Left colon (tissue), 2 donors: Measurements from ENCODE around the gene SEC11A. TPM values are rescaled to one million over a fixed set of nuclear protein-coding genes. Genes with fewer than 3 reads are reported as not detected.
"Not testable (repeated sequence)": the region's sequence is repeated elsewhere in the genome, so short reads cannot be mapped to it uniquely, and the experiment has no call there.

ENCODE experiments used
- ATAC-seq: fragments of 200-7000 bp; cut with Tn5 transposase; one replicate; pipeline ENCODE4 v1.9.1; 2020; ENCODE audit warnings: mild to moderate bottlenecking, moderate library complexity
- DNase-seq, 2 donors: peaks; one replicate each; pipeline ENCODE4 v3.0.0-alpha.2; 2020
- intact Hi-C, 2 donors: fragments of 100-400 bp; cut with DNase I in 1 of 2; cut with micrococcal nuclease in 1 of 2; formaldehyde crosslinking; loops; one replicate each; pipeline versions ENCODE4 v1.11.2 to v1.14.0; 2022; cut with DNase I, micrococcal nuclease
- long read RNA-seq: library from polyadenylated mRNA; unstranded; transcript quantifications from one replicate; pipeline ENCODE4 v2.0.0, GENCODE V29; 2021
- total RNA-seq, 2 donors: library from RNA; stranded (reverse); fragmentation: NEBNext Ultra II Directional; extraction: Animal tissue kit (Norgen Biotek cat#: 25700); gene quantifications; one replicate each; pipeline ENCODE4 v1.2.1, GENCODE V29; 2021
- donor health status: DM: no; HTN: no; CAD: no.
- donor health status: DM: yes; HTN: yes; CAD: no.

Gene SEC11A
- total RNA-seq, result 100 to 1,000 TPM; 128 to 130 TPM
- long read RNA-seq, transcript SEC11A-201 (6 exons, 1,656 nt), result major isoform, 73 of 86 reads
- long read RNA-seq, partial matches to known transcripts, result 0 of 86 reads
- long read RNA-seq, other reads (novel, unspliced or antisense), result 6 of 86 reads

- DNase-seq, result peak; percentile 95 to 96
- intact Hi-C loops, result no loop called here
- peak; percentile 96 for ATAC-seq
These were observed at the start of gene SEC11A for GRCh38 chr15:84716036-84716732. Gene SEC11A (minus strand): TSS chr15:84716139. CDS start chr15:84716075, 64 bp downstream.

GRCh38 chr15:84765675-84766074 is 49.7 kb upstream of the SEC11A start:
- intact Hi-C loops, result no loop called here
- ATAC-seq (peak; percentile 76), DNase-seq (no peak)

GRCh38 chr15:84764989-84765388 is 49.0 kb upstream of the SEC11A start:
- intact Hi-C loops, result no loop called here
- ATAC-seq (no peak), DNase-seq (no peak)

GRCh38 chr15:84764585-84764984 is 48.6 kb upstream of the SEC11A start:
- intact Hi-C loops, result no loop called here
- ATAC-seq (peak; percentile 67), DNase-seq (no peak)

GRCh38 chr15:84762840-84763572 is 47.1 kb upstream of the SEC11A start:
- DNase-seq, result no peak
- intact Hi-C loops, result no loop called here
- peak; percentile 40 for ATAC-seq

GRCh38 chr15:84761607-84762131 is 45.7 kb upstream of the SEC11A start:
- DNase-seq (no peak), ATAC-seq (no peak)
- intact Hi-C loops, result no loop called here

- no peak for ATAC-seq
- intact Hi-C loops, result no loop called here
These were observed 44.3 kb upstream of the SEC11A start for GRCh38 chr15:84760219-84760618.

GRCh38 chr15:84759018-84759417 is 43.1 kb upstream of the SEC11A start:
- no peak for DNase-seq
- ATAC-seq, result peak; percentile 55
- intact Hi-C loops, result no loop called here

More at GRCh38 chr15:84760219-84760618, 44.3 kb upstream of the SEC11A start:
- DNase-seq, result no peak

GRCh38 chr15:84755736-84756527 is 40.0 kb upstream of the SEC11A start:
- DNase-seq (no peak), ATAC-seq (peak; percentile 56)
- intact Hi-C loops, result no loop called here

- intact Hi-C loops, DNase-seq: not testable (repeated sequence)
- peak; percentile 36 for ATAC-seq
These were observed 39.0 kb upstream of the SEC11A start for GRCh38 chr15:84754889-84755288.

GRCh38 chr15:84752700-84753099 is 36.8 kb upstream of the SEC11A start:
- ATAC-seq (no peak), DNase-seq (no peak)
- intact Hi-C loops, result no loop called here

GRCh38 chr15:84752195-84752594 is 36.3 kb upstream of the SEC11A start:
- intact Hi-C loops, result no loop called here
- DNase-seq, result no peak
- no peak for ATAC-seq

GRCh38 chr15:84751721-84752120 is 35.8 kb upstream of the SEC11A start:
- ATAC-seq, DNase-seq, intact Hi-C loops: not testable (repeated sequence)

GRCh38 chr15:84750583-84751092 is 34.7 kb upstream of the SEC11A start:
- DNase-seq (no peak), ATAC-seq (no peak)
- intact Hi-C loops, result no loop called here

- intact Hi-C loops, result no loop called here
- DNase-seq (peak; percentile 48 to 56), ATAC-seq (peak; percentile 10)
These were observed 33.4 kb upstream of the SEC11A start for GRCh38 chr15:84749111-84749991.

GRCh38 chr15:84748274-84749110 is 32.6 kb upstream of the SEC11A start, which contains the start of gene ZNF592:
Gene ZNF592 (plus strand): TSS chr15:84748592. CDS start chr15:84782676, 34,084 bp downstream.
- DNase-seq, result peak; percentile 84 to 89
- intact Hi-C loops, result no loop called here

More at GRCh38 chr15:84748274-84749110, 32.6 kb upstream of the SEC11A start, which contains the start of gene ZNF592:
- peak; percentile 68 for ATAC-seq
